ENCODE results near the gene GUCA1A.

GUCA1A gene

DNA sequence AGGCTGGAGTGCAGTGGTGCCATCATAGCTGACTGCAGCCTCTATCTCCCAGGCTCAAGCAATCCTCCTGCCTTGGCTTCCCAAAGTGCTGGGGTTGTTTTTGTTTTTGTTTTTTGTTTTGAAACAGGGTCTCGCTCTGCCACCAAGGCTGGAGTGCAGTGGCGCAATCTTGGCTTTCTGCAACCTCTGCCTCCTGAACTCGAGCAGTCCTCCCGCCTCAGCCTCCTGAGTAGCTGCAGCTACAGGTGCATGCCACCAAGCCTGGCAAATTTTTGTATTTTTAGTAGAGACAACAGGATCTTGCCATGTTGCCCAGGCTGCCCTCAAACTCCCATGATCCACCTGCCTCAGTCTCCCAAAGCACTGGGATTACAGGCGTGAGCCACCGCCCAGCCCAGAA, 35.0 kb upstream of the GUCA1A start:
- TF ChIP-seq, protein P1, sequence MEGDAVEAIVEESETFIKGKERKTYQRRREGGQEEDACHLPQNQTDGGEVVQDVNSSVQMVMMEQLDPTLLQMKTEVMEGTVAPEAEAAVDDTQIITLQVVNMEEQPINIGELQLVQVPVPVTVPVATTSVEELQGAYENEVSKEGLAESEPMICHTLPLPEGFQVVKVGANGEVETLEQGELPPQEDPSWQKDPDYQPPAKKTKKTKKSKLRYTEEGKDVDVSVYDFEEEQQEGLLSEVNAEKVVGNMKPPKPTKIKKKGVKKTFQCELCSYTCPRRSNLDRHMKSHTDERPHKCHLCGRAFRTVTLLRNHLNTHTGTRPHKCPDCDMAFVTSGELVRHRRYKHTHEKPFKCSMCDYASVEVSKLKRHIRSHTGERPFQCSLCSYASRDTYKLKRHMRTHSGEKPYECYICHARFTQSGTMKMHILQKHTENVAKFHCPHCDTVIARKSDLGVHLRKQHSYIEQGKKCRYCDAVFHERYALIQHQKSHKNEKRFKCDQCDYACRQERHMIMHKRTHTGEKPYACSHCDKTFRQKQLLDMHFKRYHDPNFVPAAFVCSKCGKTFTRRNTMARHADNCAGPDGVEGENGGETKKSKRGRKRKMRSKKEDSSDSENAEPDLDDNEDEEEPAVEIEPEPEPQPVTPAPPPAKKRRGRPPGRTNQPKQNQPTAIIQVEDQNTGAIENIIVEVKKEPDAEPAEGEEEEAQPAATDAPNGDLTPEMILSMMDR (IDR thresholded peaks at IDR 0.05; ENCODE audit: low read length, missing control alignments), result no peak
- H3K4me3 ChIP-seq (replicated peaks; ENCODE audit: low read depth, low read length), result no peak overlapping the region
- DNase-seq (ENCODE audit: low read depth), result no peak

DNA sequence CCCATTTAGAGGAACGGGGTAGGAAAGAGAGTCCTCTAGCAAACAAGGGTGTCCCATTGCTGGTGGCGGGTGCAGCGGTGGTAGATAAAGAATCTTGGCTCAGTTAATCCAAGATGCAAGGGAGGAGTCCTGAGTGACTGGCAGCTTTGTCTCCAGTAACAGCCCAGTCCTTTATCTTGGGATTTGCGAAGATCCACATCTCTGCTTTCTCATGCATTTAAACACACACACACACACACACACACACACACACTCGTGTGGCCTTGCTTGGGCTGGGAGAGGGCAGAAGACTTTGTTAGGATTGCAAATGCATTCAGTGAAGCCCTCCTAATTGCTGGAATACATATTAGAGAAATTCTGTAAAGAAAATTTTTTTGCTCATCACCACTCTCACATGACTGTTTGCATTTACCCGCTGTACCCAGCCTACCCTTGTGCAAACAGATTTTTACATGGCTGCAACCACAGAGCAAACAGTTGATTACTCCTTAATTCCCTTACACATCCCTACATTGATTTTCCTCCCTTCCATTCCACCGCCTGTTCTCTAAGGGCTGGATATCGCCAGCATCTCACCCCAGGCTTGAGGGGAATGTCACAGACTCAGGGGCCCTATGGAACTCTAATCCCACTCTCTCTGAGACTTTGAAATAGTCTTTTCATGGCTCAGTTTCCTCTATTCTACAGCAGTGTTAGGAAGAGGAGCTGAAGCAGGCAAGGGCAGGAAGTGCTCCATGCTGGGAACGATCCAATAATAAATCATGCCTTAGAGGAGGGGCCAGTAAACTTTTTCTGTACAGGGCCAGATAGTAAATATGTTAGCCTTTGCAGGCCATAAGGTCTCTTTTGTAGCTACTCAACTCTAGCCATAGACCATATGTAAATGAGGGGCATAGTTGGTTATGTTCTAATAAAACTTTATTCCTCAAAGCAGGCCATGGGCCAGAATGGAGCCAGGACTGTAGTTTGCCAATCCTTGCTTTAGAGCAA, 34.2 kb upstream of the GUCA1A start:
- DNase-seq (ENCODE audit: low read depth), result no peak
- H3K4me3 ChIP-seq (replicated peaks; ENCODE audit: low read depth, low read length), result no peak overlapping the region
- TF ChIP-seq, protein P1 (IDR thresholded peaks at IDR 0.05; ENCODE audit: low read length, missing control alignments), result no peak

DNA sequence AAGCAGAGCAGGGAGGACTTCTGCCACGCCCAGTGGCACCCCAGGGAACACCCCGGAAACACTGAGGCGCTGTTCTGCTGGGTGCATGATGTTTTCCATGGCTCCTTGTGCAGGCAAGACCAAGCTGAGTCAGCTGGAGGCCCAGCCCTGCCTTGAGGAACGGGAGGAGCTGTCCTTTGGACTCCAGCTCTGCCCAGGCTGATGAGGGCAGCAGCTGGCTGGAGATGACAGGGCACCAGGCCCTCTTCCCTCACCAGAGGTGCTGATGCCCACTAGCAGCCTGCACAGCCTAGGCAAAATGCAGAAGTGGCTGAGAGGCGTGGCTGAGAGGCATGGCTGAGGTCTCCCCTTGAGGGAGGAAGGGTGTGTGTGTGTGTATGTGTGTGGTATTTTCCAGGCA, 33.1 kb upstream of the GUCA1A start:
- H3K4me3 ChIP-seq (replicated peaks; ENCODE audit: low read depth, low read length), result no peak overlapping the region
- no peak for DNase-seq (ENCODE audit: low read depth)
- TF ChIP-seq, protein P1 (IDR thresholded peaks at IDR 0.05; ENCODE audit: low read length, missing control alignments), result no peak

DNA sequence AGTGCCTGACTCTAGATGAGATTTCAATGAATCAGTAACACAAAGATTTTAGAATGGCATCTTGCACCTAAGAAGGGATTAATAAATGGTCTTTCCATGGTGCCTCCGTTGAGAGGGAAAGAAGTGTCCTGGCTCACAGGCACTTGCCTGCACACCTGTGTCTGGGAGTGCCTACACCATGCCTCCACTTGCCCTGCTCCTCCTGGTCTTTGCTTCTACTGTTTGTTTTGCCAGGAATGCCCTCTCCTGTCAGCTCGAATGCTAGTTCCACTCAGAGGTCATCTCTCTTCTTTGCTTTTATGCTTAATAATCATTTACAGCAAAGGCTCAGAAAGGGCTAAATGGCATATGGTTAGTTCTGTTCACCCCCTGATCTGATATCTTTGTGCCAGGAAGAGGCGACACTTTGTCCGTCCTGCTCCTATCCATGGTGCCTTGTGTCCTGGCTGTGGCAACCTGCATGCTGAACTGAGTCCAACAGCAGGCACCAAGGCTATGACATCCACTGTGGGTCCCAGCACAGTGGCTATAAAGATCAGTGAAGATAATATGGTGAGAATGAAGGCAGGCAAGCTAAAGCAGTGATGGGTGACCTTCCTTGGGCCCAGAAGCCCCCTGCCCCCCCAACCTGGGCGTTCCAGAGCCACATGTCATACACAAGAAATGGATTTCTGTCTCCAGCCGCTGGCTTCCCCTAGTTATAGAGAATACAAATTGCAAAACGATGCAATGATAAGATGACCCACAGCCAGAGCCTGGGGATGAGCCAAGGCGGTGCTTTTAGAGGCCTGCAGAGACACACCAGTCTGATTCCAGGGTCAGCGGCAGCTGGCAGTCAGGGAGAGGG, 32.2 kb upstream of the GUCA1A start:
- TF ChIP-seq, protein P1 (IDR thresholded peaks at IDR 0.05; ENCODE audit: low read length, missing control alignments), result no peak
- DNase-seq (ENCODE audit: low read depth), result no peak

DNA sequence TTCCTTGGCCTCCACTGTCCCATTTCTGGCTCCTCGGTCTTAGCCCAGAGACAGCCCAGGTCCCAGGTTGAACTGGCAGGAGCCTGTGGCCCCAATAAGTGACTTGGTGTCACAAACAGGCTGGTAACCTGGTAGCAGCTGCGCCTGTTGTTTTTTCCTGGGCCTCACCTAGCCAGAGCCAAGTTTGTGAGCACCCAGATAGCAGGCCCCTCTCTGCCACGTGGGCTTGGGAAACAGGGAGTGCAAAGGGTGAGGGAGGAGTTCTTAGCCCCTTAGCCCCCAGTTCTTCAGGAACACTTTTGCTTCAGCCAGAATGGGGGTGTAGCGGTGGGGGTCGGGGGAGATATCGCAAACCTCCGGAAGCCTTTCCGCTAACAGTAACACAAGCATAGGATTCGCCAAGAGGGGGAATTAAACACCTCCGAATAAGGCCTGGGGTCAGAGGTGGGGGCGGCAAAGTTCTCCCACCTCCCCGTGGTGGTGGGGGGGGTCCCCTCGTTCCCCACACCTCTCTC, 31.5 kb upstream of the GUCA1A start:
- TF ChIP-seq, protein P1 (IDR thresholded peaks at IDR 0.05; ENCODE audit: low read length, missing control alignments), result no peak
- peak overlapping the region; percentile 63 for H3K4me3 ChIP-seq (replicated peaks; ENCODE audit: low read depth, low read length)
- DNase-seq (ENCODE audit: low read depth), result no peak

More for the DNA sequence above, 32.2 kb upstream of the GUCA1A start:
- H3K4me3 ChIP-seq (replicated peaks; ENCODE audit: low read depth, low read length), result peak overlapping the region; percentile 63

DNA sequence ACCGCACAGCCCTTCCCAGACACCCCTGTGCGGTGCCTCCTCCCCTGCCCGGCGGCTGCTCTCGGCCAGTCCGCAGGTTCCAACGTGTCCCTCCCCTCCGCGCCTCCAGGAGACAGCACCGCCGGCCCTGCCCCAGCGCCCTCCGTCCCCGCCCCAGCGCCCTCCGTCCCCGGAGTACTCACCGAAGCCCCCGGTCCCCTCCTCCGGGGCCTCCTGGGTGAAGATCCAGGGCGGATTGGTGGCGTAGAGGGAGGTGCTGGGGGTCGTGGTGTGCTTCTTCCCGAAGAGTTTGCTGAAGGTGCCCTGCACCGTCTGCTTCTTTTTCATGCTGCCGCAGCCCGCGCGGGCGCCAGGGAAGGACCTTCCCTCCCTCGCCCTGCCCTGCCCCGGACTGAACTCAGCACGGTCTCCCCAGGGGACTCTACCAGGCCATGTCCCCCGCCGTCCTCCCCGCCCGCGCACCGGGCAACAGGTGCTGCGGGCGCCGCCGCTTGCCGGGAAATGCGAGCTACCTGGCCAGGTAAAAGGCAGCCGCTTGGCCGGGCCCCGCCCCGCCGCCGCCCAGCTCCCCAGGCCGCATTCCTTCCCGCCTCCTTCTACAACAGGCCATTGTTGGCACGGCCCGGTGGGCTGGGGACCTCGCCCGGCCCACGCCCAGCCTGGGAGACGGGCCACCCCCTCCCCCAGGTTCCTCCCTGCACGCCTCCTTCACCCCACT, 30.9 kb upstream of the GUCA1A start, which contains the start of gene C6orf132:
C6orf132 (minus strand) TSS at position 503 of the 718 bp plus-strand sequence; CDS start at position 327, 176 bp downstream.
- H3K4me3 ChIP-seq (replicated peaks; ENCODE audit: low read depth, low read length), result peak within 1 kb of the TSS; percentile 63
- TF ChIP-seq, protein P1 (IDR thresholded peaks at IDR 0.05; ENCODE audit: low read length, missing control alignments), result no peak
- DNase-seq (ENCODE audit: low read depth), result no peak
